ENCODE data around the gene LRRTM1.

GRCh38 chr2:80322958-80323357 is 18.4 kb upstream of the LRRTM1 start:
- TF ChIP-seq CTCF (conservative IDR thresholded peaks at IDR 0.05), result no peak
- no peak for TF ChIP-seq EZH2 (IDR thresholded peaks at IDR 0.05; ENCODE audit: low read depth)

All from PC-9 (cell line).